GM19397 (cell line): ENCODE data around the gene AKT3.

Source experiments
- ATAC-seq: cut with Tn5 transposase; IDR thresholded peaks from one replicate; pipeline ENCODE4 v1.9.1; 2021; ENCODE audit warnings: mild to moderate bottlenecking, moderate library complexity; ENCODE audit not compliant: unreplicated experiment

AKT3 gene

DNA sequence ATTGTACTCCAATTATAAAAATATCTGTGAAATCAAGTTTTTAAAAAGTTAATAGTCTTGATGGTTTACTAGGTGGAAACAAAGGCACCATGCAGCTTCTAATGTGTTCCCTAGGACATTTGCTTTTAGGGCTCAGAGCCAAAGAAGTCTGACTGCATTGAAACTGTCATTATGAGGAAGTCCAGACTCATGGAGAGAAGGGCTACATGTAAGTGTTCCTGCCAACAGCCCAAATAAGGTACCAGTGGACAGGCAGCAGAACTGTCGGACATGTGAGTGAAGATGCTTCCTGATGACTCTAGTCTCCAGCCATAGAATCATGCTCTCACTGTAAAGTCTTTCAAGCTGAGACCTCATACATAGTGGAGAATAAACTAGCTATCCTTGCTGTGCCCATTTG is 287.6 kb downstream of the AKT3 start:
- no peak for ATAC-seq

DNA sequence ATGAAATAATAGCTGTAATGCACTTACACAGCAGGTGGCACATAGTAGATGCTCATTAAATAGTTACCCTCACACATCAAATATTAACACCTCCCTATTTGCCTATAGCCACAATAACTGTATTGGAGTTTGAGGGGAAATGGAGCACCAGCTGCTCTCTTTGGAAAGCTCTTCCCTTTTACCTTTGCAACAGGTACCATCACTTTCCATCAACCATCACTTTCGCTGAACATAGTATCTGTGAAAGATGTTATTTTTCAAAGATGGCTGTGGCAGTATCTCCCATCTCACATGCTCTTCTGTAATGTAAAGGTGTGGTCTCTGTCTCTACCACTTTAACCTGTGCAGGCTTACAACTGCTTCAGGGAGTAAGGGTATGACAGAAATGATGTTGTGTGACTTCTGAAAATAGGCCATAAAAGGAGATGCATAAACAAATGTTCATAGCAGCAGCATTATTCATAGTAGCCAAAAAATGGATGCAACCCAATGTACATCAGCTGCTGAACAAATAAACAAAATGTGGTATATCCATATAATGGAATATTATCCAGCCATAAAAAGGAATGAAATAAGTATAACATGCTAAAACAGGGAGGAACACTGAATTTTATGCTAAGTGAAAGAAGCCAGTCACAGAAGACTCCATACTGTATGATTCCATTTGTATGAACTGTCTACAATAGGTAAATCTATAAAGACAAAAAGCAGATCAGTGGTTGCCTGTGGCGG is 288.3 kb downstream of the AKT3 start:
- ATAC-seq = no peak

GRCh38 chr1:243559575-243560162 is 290.4 kb downstream of the AKT3 start:
- no peak for ATAC-seq

- no peak for ATAC-seq
Observed at GRCh38 chr1:243558576-243558975, 291.5 kb downstream of the AKT3 start.

- no peak for ATAC-seq
Observed at GRCh38 chr1:243557866-243558265, 292.2 kb downstream of the AKT3 start.

- no peak for ATAC-seq
Observed at GRCh38 chr1:243554686-243555085, 295.4 kb downstream of the AKT3 start.

DNA sequence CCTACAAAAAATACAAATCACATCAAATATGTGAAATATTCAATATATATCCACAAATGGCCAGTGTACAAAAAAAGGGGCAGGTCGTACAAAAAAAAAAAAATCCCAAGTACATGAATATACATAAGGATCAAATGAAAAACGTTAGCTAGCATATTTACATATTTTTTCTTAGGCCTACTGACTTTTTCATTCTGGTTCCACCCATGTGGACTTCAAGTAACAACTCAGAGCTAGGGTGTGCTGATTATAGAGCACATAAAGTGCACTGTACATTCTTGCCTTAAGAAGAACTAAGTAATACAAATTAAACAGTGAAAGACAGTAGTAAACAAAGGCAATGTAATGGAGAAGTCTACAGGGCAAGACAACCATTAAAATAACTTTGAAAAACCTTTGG is 297.0 kb downstream of the AKT3 start:
- ATAC-seq = no peak

DNA sequence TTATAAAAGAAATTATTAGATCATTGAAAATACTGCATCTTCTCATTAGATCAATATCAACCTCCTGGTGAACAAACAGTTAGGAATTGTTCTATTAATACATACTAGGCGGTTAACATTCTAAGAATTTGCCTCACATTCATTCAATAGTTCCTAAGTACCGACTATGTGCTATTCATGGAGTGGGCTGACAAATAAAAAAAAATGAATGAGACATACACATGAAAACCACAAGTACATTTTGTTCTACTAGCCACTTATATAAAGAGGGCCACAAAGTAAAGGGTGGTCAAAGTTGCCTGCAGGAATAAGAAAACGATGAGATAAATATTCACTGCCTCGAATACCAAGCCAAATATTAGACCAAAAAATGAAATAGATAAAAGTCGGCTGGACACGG is 299.8 kb downstream of the AKT3 start:
- no peak for ATAC-seq

DNA sequence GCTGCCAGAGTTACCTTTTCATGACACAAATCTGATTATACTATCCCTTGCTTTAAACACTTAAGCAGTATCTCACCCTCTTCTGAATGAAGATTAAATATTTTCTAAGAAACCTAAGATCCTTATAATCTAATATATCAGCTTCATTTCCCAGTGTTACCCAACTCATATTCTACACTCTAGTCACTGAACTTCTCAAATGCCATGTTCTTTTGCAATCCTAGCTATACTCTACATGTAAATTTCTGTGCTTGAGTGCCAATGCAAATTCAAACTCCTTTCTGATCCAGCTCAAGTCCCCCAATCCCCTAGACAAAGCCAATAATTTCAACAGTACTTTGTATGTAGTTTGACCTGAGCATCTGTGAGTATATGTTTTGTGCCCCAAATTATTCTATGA is 300.3 kb downstream of the AKT3 start:
- ATAC-seq = no peak

- ATAC-seq = no peak
Observed at GRCh38 chr1:243549108-243549507, 300.9 kb downstream of the AKT3 start.

GRCh38 chr1:243548516-243548915 is 301.5 kb downstream of the AKT3 start:
- ATAC-seq = no peak

- ATAC-seq = no peak
Observed at GRCh38 chr1:243547891-243548290, 302.2 kb downstream of the AKT3 start.

GRCh38 chr1:243546457-243546856 is 303.6 kb downstream of the AKT3 start:
- no peak for ATAC-seq

DNA sequence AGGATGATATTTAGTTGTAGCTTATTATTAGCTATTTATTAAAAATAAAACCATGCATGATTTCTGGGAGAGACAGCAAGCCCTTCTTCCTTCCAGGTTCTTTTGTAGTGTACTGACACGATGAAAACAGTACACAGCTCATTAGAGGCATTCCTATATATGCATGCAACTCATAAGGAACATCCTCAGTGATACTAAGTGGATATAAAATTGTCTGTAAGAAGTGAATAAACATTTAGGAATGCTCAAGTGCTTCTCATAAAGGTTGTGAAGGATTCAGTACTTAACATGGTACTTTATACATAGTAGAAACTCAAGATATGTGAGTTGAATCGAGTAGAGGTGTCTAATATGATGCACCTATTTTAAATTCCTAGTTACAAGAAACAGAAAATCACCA is 306.5 kb downstream of the AKT3 start:
- no peak for ATAC-seq

DNA sequence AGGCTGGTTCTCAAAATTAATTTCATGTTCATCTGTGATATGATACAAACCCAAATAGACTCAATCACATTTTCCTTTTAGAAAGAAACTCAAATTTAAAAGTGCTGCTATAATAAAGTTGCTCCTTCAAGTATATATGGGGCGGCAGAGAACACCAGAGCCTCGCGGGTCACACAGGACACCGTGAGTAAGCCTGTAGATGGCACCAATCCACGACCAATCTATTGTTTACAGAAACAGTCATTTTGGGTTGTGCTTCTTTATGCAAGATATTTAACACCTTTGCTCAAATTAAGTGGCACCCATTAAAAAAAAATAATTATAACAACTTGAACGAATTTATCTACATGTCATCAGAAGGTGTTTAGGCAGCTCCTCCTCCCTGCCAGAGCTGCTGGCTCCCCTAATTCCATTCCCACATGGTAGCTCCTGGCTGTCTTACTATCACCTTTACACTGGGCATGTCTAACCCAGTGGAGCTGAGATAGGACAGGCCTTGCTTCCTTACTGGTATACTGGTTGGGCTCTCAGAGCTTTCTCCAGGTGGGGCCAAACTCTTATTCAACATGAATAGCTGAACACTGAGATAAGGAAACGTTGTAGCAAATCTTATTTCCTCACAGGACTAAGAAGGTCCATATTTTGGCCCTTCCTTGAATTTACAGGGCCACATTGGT is 307.2 kb downstream of the AKT3 start:
- ATAC-seq = no peak

DNA sequence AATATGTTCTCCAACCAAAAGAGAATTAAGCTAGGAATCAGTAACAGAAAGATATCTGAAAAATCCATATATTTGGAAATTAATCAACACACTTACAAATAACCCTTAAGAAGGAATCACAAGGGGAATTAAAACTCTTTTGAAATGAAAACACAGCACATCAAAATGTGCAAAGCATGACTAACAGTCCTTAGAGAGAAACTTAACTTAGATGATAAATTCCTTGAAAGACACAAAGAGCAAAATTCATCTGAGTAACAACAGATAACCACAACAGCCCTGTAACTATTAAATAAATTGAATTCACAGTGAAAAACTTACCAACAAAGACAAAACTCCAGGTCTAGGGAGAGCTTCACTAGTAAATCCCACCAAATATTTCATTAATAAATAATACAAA is 310.4 kb downstream of the AKT3 start:
- no peak for ATAC-seq

DNA sequence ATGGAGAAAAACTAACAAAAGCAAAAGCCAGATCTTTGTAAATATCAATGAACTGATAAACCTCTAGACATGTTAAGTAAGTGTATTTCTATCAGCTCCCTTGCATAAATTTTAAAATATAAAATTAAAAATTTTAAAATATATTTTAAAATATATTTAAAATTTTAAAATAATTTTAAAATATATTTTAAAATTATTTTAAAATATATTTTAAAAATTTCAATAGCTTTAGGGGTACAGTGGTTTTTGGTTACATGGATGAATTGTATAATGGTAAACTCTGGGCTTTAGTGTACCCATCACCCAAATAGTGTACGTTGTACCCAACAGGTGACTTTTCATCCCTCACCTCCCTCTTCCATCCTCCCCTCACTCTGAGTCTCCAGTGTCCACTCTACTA is 315.0 kb downstream of the AKT3 start:
- ATAC-seq = no peak

- no peak for ATAC-seq
Observed at GRCh38 chr1:243529512-243529911, 320.5 kb downstream of the AKT3 start.

GRCh38 chr1:243528459-243529121 is 321.5 kb downstream of the AKT3 start:
- ATAC-seq = no peak

DNA sequence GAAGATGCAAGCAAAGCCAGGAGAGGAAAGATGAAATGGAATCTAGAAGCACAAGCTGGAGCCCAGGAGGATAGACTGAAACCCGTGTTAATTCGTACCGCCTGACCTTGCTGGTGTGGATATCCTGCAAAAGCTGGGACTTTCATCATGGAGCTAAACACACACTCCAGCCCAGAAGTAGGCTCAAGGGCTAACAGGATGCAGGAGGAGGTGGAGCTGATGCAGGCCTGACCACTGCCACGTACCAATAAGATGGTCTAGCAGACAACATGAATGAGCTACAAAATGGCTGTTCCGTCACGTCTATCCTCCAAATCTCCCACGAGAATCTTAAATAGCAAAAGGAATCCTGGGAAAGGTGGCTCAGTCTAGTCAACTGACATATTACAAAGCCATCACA is 323.9 kb downstream of the AKT3 start:
- ATAC-seq = no peak

- no peak for ATAC-seq
Observed at GRCh38 chr1:243525085-243525487, 325.0 kb downstream of the AKT3 start.

GRCh38 chr1:243523766-243524165 is 326.3 kb downstream of the AKT3 start:
- no peak for ATAC-seq
